SK-N-SH (cell line): ENCODE measurements around the gene ERC2.

Experiments used
- CTCF ChIP-seq: fragments of 200-600 bp; sonication (generic); IDR thresholded peaks from 2 replicates; pipeline ENCODE4 v1.6.1; 2017; ENCODE audit warnings: antibody characterized with exemption, mild to moderate bottlenecking, moderate library complexity
- RFX5 ChIP-seq: IDR thresholded peaks from 2 replicates; pipeline ENCODE4 v1.6.1; 2012; ENCODE audit warnings: mild to moderate bottlenecking, improper control_type of control experiment, low read length
- RXRA ChIP-seq: IDR thresholded peaks from 2 replicates; pipeline ENCODE4 v1.4.0; 2012; ENCODE audit warnings: low read depth, mild to moderate bottlenecking, borderline replicate concordance
- TAF1 ChIP-seq: IDR thresholded peaks from 2 replicates; pipeline ENCODE4 v1.6.1; 2012; ENCODE audit warnings: low read depth, mild to moderate bottlenecking, low read length, moderate library complexity, borderline replicate concordance
- TF ChIP-seq, protein P1 (sequence below): IDR thresholded peaks from 2 replicates; pipeline ENCODE4; 2012

- no peak for TF ChIP-seq RXRA
- no peak for TF ChIP-seq CTCF
- TF ChIP-seq TAF1, result no peak
- no peak for TF ChIP-seq RFX5
- TF ChIP-seq, protein P1, sequence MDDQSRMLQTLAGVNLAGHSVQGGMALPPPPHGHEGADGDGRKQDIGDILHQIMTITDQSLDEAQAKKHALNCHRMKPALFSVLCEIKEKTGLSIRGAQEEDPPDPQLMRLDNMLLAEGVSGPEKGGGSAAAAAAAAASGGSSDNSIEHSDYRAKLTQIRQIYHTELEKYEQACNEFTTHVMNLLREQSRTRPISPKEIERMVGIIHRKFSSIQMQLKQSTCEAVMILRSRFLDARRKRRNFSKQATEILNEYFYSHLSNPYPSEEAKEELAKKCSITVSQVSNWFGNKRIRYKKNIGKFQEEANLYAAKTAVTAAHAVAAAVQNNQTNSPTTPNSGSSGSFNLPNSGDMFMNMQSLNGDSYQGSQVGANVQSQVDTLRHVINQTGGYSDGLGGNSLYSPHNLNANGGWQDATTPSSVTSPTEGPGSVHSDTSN, result no peak
Observed at GRCh38 chr3:56001537-56001936, 466.7 kb downstream of the ERC2 start.
